ENCODE measurements around the gene SGCG. TPM values are rescaled to one million over a fixed set of nuclear protein-coding genes. Genes with fewer than 3 reads are reported as not detected.
"Not testable (repeated sequence)": the region's sequence is repeated elsewhere in the genome, so short reads cannot be mapped to it uniquely, and the experiment has no call there.

SGCG gene
- total RNA-seq, result not detected in 2 replicates

GRCh38 chr13:23180711-23181110 lies at the start of gene SGCG:
Gene SGCG, plus strand, starts transcription at chr13:23180979. Its CDS starts 22,716 bp downstream, at chr13:23203695.
- DNase-seq (ENCODE audit: extremely low read depth, low read depth, low spot score), result no peak

- no peak for DNase-seq (ENCODE audit: extremely low read depth, low read depth, low spot score)
Observed at GRCh38 chr13:23134542-23134941, 46.2 kb upstream of the SGCG start.

- DNase-seq (ENCODE audit: extremely low read depth, low read depth, low spot score), result no peak
Observed at GRCh38 chr13:23140492-23140891, 40.3 kb upstream of the SGCG start.

GRCh38 chr13:23141964-23142363 lies 38.8 kb upstream of the SGCG start:
- no peak for DNase-seq (ENCODE audit: extremely low read depth, low read depth, low spot score)

GRCh38 chr13:23142607-23143006 lies 38.2 kb upstream of the SGCG start:
- DNase-seq (ENCODE audit: extremely low read depth, low read depth, low spot score), result not testable (repeated sequence)

GRCh38 chr13:23144431-23144830 lies 36.3 kb upstream of the SGCG start:
- DNase-seq (ENCODE audit: extremely low read depth, low read depth, low spot score), result no peak

GRCh38 chr13:23146006-23146405 lies 34.8 kb upstream of the SGCG start:
- no peak for DNase-seq (ENCODE audit: extremely low read depth, low read depth, low spot score)

- no peak for DNase-seq (ENCODE audit: extremely low read depth, low read depth, low spot score)
Observed at GRCh38 chr13:23146811-23147625, 33.8 kb upstream of the SGCG start.

- no peak for DNase-seq (ENCODE audit: extremely low read depth, low read depth, low spot score)
Observed at GRCh38 chr13:23147827-23148226, 33.0 kb upstream of the SGCG start.

GRCh38 chr13:23157781-23158180 lies 23.0 kb upstream of the SGCG start:
- DNase-seq (ENCODE audit: extremely low read depth, low read depth, low spot score), result no peak

- DNase-seq (ENCODE audit: extremely low read depth, low read depth, low spot score), result no peak
Observed at GRCh38 chr13:23159205-23159759, 21.5 kb upstream of the SGCG start.

GRCh38 chr13:23159760-23160637 lies 20.8 kb upstream of the SGCG start:
- DNase-seq (ENCODE audit: extremely low read depth, low read depth, low spot score), result no peak

- no peak for DNase-seq (ENCODE audit: extremely low read depth, low read depth, low spot score)
Observed at GRCh38 chr13:23160638-23161480, 19.9 kb upstream of the SGCG start.

GRCh38 chr13:23161481-23161825 lies 19.3 kb upstream of the SGCG start:
- no peak for DNase-seq (ENCODE audit: extremely low read depth, low read depth, low spot score)

GRCh38 chr13:23175920-23176319 lies 4.9 kb upstream of the SGCG start:
- no peak for DNase-seq (ENCODE audit: extremely low read depth, low read depth, low spot score)

GRCh38 chr13:23182142-23182541 lies 1.4 kb downstream of the SGCG start:
- DNase-seq (ENCODE audit: extremely low read depth, low read depth, low spot score), result no peak

- DNase-seq (ENCODE audit: extremely low read depth, low read depth, low spot score), result no peak
Observed at GRCh38 chr13:23183292-23183691, 2.5 kb downstream of the SGCG start.

- no peak for DNase-seq (ENCODE audit: extremely low read depth, low read depth, low spot score)
Observed at GRCh38 chr13:23185542-23185941, 4.8 kb downstream of the SGCG start.

GRCh38 chr13:23201870-23202269 lies 21.1 kb downstream of the SGCG start:
- DNase-seq (ENCODE audit: extremely low read depth, low read depth, low spot score), result no peak

GRCh38 chr13:23202383-23202782 lies 21.6 kb downstream of the SGCG start:
- no peak for DNase-seq (ENCODE audit: extremely low read depth, low read depth, low spot score)

GRCh38 chr13:23203516-23203915 lies 22.7 kb downstream of the SGCG start:
- no peak for DNase-seq (ENCODE audit: extremely low read depth, low read depth, low spot score)

Data from glomerular endothelial cell (primary cell).